PC-9 (cell line): ENCODE measurements around the gene TRAT1.

Experiments
- EZH2 ChIP-seq: fragments of 200-600 bp; sonication (generic); IDR thresholded peaks from 2 replicates; pipeline ENCODE4 v1.8.0; 2017; ENCODE audit warnings: antibody characterized with exemption, low read depth
- TF ChIP-seq, protein P1 (sequence below): fragments of 200-600 bp; sonication (generic); conservative IDR thresholded peaks from 2 replicates; pipeline ENCODE4 v1.6.1; 2017; ENCODE audit warnings: mixed run types, antibody characterized with exemption, mild to moderate bottlenecking, moderate library complexity

DNA sequence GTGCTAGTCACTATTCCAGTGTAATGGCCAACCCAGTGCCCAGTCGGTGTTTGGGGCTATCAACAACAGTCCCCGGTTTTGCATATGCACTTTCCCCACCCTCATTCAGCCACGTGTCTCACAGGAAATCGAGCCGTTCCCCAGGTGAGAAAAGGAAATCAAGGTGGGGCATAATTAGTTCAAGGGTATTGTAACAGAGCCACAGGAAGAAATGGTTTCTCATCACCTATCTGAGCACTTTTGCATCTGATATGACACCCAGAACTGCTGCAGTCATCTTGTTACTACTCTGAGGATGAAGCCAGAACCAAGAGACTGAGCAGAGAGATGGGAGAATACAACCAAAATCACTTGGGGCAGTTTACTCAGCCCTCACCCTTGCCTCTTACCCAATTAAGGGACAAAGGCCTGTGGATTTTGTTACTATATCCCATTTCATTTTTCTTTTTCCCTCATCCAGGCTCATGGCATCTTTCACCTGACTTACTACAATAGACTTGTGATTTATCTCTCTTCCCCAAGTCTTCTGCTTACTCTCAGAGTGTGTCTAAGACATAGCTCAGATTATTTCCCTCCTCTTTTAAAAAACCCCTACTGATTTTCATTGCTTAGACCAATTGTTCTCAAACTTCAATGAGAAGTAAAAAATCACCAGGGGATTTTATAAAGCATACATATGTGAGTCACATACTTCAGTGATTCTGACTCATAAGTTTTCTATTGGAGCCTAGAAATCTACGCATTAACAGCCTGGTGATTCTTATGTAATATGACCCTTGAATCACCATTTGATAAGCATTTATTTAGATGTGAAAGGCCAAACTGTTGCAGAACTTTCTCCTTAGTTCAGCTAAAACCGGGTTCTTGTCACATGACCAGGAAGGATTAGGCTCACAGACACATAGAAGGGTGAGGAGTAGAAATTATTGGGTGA, 40.5 kb downstream of the TRAT1 start:
- TF ChIP-seq, protein P1, sequence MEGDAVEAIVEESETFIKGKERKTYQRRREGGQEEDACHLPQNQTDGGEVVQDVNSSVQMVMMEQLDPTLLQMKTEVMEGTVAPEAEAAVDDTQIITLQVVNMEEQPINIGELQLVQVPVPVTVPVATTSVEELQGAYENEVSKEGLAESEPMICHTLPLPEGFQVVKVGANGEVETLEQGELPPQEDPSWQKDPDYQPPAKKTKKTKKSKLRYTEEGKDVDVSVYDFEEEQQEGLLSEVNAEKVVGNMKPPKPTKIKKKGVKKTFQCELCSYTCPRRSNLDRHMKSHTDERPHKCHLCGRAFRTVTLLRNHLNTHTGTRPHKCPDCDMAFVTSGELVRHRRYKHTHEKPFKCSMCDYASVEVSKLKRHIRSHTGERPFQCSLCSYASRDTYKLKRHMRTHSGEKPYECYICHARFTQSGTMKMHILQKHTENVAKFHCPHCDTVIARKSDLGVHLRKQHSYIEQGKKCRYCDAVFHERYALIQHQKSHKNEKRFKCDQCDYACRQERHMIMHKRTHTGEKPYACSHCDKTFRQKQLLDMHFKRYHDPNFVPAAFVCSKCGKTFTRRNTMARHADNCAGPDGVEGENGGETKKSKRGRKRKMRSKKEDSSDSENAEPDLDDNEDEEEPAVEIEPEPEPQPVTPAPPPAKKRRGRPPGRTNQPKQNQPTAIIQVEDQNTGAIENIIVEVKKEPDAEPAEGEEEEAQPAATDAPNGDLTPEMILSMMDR: no peak
- TF ChIP-seq EZH2: no peak
